ENCODE results near the gene MARK3.

The MARK3 gene

DNA sequence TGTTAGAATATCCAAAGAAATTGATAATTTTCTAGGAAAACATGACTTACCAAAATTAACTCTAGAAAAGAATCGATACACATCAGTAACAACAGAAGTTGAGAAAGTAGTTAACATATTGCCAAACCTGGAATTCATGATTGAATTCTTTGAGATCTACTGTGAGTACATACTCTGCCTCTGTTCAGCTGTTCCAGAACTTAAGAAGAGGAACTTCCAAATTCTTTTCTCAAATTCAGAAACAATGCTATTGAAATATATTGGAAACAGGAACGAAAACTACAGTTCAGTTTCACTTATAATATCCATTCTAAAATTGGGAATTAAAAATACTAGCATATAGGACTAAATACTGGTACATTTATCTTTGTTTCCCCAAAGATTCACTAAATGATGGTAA is 57.9 kb downstream of the MARK3 start:
- no peak for DNase-seq

DNA sequence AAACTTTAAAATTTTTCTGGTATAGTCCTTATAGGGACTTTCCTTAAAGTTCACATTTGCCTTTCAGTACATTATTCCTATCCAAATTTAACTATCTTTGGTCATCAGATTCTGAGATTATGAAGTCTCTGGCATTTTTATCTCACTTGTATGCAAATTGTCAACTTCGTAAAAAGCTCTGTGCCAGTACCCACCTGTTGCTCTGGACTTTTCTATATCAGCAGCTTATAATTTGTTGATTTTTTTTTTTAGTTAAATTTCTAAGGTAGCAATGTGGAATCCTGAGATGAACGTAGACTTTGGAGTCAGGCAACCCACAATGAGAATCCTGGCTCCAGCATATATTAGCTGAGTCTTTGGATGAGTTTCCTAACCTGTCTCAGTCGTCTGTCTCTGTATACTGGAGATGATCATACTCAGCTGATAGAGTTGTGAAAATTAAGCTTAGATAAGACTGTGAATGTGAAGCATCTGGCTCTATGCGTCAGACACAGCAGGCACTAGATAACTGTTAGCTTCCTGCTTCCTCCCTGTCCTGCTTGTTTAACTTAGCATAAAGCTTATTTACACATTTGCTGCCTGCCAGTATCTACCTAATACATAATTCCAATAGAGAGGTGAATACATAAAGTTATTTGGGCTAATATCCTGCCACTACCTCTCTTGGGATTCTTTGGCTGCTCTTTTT is 59.8 kb downstream of the MARK3 start:
- DNase-seq: peak; percentile 44

DNA sequence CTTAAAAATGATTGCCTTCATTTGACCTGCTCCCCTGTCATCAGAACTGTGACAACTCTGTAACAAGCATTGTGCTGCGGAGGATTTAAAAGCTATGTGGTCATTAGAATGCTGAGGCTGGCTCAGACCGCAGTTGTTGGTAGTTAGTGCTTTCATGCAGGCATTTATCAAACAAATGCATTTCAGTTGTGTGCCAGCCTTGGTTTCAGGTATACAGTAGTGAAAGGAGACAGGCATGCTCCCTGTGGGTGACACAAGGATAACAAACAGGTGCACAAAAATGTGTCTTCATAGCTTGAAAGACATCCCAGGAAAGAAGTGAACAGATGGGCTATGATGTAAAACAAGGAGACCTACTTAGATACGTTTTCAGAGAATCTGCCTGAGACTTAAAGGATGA is 60.6 kb downstream of the MARK3 start:
- DNase-seq: no peak

DNA sequence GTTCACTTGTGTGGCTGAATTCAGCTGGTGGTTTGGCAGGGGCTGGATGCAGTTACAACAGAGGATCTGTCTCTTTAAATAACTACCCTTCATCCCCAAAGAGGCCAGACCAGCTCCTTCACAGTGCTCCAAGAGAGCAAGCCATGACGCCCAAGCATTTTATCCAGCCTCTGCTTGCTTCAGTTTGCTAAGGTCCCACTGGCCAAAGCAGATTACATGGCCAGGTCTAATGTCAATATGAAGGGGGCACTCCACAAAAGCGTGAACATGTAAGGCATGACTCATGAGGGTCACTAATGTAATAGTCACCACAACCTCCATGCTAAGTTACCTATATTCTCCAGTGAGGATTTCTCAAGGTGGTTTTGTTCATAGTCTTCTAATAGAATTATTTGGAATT is 62.9 kb downstream of the MARK3 start:
- no peak for DNase-seq

DNA sequence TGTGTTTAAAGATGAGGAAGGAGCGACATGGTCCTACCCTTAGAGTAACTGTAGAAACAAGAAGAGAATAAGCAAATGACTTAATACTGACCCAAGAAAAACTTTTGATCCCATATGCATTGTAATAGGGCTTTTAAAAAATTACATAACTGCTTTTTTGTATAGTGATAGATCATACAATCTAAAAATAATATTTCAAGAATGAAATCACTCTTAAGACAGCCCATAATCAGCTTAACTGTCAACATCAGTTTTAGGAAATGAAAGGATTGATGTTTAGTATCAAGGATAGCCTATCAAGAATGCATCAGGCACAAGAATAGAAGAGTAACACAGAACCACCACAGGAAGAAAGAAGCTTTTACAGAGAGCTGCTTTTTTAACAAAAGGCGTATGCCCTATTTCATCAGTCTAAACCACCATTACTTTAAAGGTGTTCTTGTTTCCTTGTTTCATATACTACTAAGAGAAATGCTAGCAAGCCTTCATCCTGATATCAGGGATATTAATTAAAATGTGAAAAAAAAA is 64.5 kb downstream of the MARK3 start:
- DNase-seq: no peak

DNA sequence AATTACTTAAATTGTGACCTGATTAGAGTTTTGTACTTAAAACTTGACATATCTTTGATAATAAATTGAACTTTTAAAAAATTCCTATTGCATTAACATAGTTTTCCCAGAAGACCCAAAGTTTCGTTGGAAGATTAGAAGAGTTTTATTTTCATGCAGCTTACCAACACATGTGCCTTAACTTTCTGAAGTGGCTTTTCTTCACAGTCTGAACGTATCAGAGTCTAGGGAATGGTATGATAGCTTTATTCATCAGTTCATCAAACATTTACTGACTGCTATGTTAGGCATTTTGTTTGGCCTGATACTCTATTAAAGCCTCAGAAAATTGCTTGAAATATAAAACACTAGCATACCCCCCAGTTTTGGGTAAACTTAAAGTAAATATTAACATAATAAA is 65.2 kb downstream of the MARK3 start:
- peak; percentile 23 for DNase-seq

DNA sequence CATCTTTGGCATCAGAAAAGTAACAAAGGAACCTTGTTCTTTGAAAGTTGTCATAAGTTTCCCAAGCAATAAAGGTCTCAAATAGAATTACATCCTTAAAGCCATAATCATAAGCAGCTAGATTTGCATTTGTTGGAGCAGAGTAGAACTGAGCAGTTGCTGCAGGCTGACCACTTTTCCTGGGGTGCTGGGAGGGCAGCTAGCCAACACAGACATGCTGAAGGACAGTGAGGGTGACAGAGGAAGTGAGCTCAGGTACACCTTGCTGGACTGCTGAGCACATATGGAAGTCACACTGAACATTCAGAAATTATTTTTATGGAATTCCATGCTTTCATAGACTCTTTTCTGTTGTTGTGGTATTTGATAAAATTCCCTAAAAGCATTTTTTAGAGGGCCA is 66.2 kb downstream of the MARK3 start:
- DNase-seq: no peak

DNA sequence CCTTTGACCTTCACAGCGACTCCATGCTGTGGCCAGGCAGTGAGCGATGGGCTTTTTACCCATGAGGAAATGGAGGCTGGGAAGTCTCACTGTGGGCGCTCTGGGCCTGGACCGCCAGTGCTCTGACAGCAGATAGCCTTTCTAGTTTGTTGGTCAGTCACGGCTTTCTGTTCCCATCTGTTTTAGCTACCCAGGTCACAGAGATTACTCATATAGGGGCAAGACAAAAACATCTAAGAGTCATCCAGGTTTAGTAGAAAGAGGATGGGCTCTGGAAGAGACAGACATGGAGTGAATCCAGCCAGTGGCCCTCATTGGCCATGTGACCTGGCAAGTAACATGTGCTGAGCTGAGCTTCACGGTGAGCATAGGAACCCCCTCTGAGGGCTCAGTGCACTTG is 68.6 kb downstream of the MARK3 start:
- no peak for DNase-seq

DNA sequence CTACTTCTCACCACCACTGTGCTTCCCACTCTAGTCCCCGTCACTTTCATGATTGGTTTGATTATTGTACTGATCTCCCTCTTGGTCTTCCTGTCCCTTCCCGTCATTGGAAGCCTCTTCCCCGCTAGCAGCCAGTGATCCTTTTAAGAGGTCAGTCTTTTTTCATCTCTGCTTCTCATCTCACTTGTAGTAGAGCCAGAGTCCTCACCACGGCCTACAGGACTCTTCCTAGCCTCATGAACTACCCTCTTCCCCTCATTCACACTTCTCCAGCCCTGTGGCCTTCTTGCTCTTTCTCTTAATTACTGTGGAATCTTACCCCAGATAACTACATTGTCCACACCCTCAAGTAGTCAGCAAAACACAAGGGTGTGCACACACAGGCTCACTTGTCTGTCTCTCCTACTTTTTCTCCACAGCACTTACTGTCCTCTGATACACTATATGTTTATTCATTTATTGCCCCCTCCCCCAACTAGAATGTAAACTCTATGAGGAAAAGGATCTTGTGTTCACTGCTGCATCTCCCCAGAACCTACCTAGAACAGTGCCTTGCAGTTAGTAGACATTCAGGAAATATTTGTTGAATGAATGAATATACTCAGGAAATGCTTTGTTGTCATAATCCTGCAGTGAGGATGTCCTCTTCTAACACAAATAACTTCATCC is 71.1 kb downstream of the MARK3 start:
- DNase-seq: peak; percentile 41

DNA sequence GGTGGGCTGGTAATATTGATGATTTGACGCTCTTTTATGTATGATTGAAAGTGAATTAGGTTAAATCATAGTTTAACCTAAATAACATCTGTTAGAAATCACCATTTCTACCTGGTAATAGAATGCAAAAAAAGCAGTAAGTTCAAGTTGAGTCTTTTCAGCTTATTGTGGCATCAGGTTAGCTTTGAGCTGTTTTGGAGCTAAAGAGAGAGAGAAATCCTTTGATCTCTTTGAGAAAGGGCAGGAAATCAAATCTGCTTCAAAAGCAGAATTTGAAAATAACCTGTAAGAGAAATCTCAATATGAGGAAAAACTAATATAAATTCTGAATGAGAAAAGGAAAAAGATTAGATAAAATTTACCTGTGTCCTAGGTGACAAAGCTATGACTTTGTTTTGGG is 75.2 kb downstream of the MARK3 start:
- DNase-seq: no peak

DNA sequence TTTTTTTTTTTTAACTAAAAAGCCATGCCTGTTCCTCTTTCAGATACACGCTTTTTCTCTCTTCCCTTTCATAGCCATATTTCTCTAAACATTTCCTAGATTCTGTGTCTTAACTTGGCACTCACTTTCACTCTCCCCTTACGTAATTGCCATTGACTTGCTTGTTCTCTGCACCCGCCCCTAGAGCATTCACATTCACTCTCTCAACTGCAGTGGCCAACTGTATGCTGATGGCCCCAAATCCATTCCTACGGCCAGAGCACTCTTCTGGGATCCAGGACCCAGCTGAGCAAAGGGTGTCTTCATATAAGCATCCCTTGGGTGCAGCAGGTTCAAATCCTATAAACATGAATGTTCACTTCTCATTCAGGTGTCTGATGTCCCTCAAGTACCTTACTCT is 77.9 kb downstream of the MARK3 start:
- DNase-seq: no peak

DNA sequence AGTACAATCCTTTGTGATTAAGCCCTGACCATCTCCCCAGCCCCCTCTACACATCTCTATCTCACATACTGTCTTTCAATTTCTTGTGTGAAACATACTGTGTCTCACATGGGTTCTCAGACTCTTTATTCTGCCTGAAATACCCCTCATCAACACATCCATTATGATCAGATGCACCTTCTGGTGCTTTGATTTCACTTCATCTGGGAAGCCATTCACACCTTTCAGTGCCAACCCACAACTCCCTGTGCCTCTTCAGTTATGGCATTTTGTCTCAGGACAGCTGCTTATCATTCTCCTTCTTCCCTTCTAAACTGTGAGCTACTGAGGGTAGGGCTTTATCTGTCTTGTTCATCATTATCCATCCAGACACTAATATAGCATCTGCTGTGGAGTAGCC is 78.6 kb downstream of the MARK3 start:
- DNase-seq: no peak

DNA sequence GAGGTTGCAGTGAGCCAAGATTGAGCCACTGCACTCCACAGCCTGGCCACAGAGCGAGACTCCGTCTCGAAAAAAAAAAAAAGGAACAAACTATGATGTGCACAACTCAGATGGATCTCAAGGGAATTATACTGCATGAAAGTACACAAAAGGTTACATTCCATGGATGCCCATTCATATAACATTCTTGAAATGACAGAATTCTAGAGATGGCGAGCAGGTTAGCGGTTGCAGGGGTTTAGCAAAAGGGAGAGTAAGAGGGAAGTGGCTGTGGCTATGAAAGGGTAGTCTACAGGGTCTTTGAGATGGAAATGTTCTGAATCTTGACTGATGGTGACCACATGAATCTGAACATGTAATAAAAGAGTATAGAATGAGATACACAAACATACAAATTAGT is 87.7 kb downstream of the MARK3 start:
- DNase-seq: no peak

DNA sequence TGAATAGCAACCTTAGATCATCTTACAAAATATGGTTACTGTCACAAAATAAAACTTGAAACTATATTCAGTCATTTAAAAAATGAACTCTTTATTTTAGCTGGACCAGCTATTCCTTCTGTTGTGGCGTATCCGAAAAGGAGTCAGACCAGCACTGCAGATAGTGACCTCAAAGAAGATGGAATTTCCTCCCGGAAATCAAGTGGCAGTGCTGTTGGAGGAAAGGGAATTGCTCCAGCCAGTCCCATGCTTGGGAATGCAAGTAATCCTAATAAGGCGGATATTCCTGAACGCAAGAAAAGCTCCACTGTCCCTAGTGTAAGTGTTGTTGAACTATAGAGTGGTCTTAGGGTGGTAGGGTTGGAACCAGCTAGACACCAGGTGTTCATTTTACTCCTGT is 89.7 kb downstream of the MARK3 start:
- DNase-seq: no peak

DNA sequence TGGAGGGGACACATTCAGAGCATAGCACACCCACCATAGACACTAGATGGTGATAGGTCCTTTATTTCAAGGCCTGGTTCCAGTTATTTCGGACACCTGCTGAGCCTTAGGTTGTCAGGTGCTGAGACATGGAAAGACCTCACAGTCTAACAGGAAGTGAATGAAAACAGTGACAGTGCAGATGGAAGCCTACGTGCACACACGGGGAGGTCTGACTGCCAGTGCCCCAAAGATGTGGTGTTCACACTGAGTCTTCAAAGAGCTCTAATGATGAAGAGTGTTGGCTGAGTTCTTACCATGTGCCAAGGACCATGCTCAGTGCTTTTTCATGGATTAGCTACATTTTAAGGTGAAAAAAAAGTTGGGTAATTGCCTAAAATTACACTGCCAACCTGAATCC is 90.8 kb downstream of the MARK3 start:
- DNase-seq: no peak

DNA sequence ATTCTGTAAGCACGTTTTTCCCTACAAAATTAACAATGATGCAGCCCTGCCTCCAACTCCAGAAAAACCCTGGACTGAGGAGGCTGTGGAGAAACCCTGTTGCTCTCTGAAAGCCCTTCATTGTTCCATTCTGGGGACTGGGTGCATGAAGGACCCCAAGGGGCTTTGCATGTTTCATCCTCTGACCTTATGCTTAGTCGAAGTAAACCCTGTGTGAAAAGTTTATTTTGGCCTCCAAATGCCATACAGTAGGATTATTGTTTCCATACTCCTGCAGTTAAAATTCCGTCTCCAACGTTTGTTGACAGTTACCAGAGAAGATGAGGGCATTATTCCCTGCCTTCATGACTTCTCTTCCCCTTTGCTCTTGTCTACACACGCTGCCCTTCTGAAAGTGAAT is 91.4 kb downstream of the MARK3 start:
- no peak for DNase-seq

DNA sequence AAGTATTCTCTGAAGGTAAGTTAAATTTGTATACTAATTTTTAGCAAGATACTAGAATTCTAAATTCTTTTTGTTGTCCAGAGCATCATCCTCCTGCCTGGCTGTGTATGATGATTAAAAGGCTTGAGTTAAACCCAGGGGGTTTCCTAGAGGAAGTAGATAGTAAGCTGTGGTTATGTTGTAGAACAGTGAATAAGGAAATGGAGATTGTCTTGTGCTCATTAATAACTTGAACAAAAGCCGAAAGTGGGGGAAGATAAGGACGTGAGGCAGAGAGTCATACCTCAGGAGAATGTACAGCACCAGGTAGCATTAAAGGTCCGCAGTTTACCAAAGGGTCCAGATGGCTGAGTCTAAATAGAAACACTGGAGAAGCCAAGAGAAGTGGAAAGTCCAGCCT is 95.4 kb downstream of the MARK3 start:
- DNase-seq: no peak

DNA sequence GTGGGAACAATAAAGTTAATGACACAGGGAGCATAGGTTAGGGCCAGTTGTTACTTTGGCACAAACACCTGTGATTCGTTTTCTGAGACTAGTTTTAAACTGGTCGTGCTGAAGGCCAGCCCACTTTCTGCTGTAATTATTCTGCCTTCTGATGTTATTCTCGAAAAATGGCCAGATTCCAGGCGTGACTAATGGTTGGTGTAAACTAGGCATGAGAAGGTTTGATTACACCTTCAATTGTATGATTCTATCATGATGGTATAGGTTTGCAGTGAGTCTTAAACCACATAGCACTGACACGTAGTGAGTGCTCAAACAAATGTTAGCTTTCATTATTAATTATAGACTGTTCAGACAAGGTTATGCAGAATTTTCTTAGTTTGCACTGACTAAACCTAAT is 98.4 kb downstream of the MARK3 start:
- DNase-seq: peak; percentile 85

DNA sequence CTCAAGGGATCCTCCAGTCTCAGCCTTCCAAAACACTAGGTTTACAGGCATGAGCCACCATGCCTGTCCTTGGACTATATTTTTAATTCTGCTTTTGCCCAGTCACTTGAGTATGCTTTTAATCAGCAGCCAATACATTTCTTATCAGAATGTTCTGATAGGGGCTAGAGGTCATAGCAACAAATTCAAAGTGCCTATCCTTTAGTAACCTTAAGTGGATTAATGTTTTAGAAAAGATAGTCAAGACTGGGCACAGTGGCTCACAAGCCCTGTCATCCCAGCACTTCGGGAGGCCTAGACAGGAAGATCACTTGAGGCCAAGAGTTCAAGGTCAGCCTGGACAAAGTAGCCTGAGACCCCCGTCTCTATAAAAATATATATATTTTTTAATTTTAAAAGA is 100.3 kb downstream of the MARK3 start:
- DNase-seq: no peak

DNA sequence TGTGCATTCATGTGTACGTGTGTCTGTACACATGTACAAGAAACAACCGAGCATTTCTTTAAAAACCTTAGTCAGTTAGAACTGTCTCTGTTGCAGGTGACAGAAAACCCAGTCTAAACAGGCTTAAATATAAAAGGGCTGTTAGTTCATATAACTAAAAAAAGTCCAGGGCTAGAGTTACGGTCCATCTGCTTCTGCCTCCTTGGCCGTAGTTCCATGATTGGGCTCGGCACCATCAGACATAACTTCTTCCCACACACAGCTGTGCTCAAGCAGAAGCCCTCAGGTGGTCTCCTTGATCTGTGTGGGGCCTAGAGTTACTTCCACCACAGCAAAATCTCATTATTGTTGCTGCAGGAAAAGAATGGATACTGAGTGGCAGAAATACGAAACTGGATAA is 102.9 kb downstream of the MARK3 start:
- DNase-seq: no peak

DNA sequence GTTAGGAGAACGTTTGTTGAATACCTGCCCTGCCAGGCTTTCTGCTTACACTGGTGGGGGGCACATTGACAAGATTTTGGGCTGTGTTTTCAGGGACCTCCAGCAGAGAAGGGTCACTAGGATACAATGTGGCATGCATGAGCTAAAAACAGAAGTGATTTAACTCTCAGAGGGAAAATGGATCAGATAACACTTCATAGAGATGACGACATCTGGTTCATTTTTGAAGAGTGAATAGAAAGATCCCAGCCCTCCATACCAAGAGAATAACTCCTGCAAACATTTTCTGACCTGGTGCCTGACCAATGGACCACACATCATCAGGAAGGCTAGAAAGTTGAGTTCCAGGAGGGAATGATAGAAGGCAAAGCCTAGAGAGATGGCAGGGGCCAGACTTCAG is 103.7 kb downstream of the MARK3 start:
- DNase-seq: peak; percentile 68

DNA sequence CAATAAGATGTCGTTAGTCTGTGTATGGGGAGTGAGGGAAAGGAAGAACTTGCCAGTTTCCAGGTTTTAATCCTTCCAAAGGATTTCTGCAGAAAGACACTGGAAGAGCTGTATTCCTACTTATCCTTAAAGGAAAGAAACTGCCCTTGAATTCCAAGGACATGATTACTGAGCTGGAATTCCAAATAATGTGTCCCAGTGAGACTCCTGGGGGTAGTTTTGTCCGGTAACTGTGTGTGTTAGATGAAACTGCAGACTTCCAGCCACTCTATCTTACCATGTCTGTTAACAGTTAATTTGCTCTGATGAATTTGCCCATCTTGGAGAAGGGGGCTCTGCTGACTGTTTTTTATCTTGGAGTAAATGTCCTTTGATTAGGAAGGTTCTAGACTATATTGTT is 104.4 kb downstream of the MARK3 start:
- peak; percentile 60 for DNase-seq

DNA sequence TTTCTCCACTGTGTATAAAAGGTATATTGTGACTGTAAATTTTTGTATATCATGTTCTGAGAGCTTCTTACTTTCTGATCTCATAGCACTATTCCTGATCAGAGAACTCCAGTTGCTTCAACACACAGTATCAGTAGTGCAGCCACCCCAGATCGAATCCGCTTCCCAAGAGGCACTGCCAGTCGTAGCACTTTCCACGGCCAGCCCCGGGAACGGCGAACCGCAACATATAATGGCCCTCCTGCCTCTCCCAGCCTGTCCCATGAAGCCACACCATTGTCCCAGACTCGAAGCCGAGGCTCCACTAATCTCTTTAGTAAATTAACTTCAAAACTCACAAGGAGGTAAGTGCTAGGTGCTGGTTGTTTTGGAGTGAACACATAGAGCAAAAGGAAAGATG is 106.5 kb downstream of the MARK3 start:
- DNase-seq: no peak

DNA sequence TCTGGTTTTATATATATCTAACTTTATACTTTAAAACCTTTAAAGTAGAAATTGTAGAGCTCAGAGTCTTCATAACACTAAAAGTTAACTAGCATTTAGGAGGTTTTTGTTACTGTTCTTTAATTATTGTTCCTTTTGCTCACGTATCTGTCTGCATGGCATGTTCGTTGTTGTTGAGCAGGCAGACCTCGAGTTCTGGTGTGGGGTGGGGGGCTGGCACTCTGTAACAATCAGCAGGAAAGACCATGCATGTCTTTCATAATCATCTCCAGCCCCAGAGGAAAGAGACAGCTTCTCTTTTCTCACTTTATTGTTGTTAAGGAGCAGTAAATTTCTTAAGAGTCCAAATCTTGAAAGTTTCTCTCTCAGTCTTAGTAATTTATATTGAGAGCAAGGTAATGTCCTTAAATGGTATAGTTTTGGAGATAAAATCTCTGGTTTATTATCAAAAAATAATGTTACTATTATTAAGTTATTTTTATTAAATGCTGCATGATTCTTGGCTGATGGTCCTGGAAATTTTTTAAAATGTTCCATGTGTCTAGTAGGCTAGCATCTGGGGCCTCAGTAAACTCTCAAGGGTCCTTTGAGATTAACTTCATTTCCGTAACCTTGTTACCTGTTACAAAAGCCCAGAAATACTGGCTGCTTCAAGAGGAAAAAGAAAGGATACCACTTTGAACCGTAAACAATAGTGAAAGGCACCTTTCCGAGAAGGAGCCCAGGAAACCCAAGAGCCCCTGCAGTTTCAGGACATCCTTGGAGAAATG is 107.1 kb downstream of the MARK3 start:
- no peak for DNase-seq
